Measurements from ENCODE around the gene ABCA2. TPM values are rescaled to one million over a fixed set of nuclear protein-coding genes. Genes with fewer than 3 reads are reported as not detected.

The ABCA2 gene
- total and polyA plus RNA-seq, 11 donors, result 13.1 to 44.3 (median 30.6) TPM

- H3K27me3 ChIP-seq, result peaks cover 0 to 9% (median 0%) of the 10 kb centered on the region in 9 donors
- H3K27ac ChIP-seq, result peak overlapping the region; percentile 57 to 98 (median 88)
- no peaks in the 10 kb centered on the region for H3K36me3 ChIP-seq
- TF ChIP-seq CTCF (IDR thresholded peaks at IDR 0.05), result no peak
- TF ChIP-seq POLR2A (IDR thresholded peaks at IDR 0.05), result no peak
- intact Hi-C loops (cut with DNase I), result loop anchor here in 3 of 10 donors (1.0 to 2.0 kb wide), 3 partner anchors 27 to 28 kb away; no protein-coding TSS in a partner anchor
- no peaks in the 10 kb centered on the region for H3K9me3 ChIP-seq
- ATAC-seq, result no peak
- WGBS, 4 donors, result 10 to 12% (median 12%) methylated on average over 7 to 33 of the region's 33 CpGs
- H3K4me1 ChIP-seq, result peaks cover 10 to 92% (median 63%) of the 10 kb centered on the region in 12 donors
- no peak for DNase-seq
- H3K4me3 ChIP-seq, result peak overlapping the region; percentile 37 to 73 (median 62)
These were observed 50.4 kb downstream of the ABCA2 start for GRCh38 chr9:136977649-136978072.

- Histone ChIP-seq H3K4me3 (peak within 1 kb of the TSS; percentile 37 to 73 (median 62)), H3K9me3 (no peaks in the 10 kb centered on the region), H3K36me3 (no peaks in the 10 kb centered on the region), H3K27ac (peak within 1 kb of the TSS; percentile 57 to 98 (median 88)), H3K4me1 (peaks cover 10 to 88% (median 59%) of the 10 kb centered on the region in 12 donors), H3K27me3 (peaks cover 0 to 9% (median 0%) of the 10 kb centered on the region in 9 donors)
- ATAC-seq, result peak; percentile 34 to 67 (median 53)
- DNase-seq, result peak; percentile 77 to 93 (median 86)
- TF ChIP-seq POLR2A (IDR thresholded peaks at IDR 0.05) (no peak), CTCF (IDR thresholded peaks at IDR 0.05) (no peak)
- intact Hi-C loops (cut with DNase I), result loop anchor here in 3 of 10 donors (1.0 to 2.0 kb wide), 3 partner anchors 26 to 28 kb away; no protein-coding TSS in a partner anchor
- 41 to 61% (median 55%) methylated on average over 4 to 10 of the region's 10 CpGs for WGBS, 4 donors
These were observed 50.8 kb downstream of the ABCA2 start, which contains the start of gene PTGDS for GRCh38 chr9:136977223-136977622. PTGDS (plus strand) TSS chr9:136977504; CDS start chr9:136977579, 75 bp downstream.

- H3K9me3 ChIP-seq, result no peaks in the 10 kb centered on the region
- peak in 3 of 4 donors; percentile 1 to 26 (median 4) for ATAC-seq
- H3K4me3 ChIP-seq, result peak overlapping the region in 3 of 12 donors; percentile 1 to 6 (median 6)
- peaks cover 10 to 72% (median 48%) of the 10 kb centered on the region in 12 donors for H3K4me1 ChIP-seq
- peak; percentile 74 to 86 (median 78) for DNase-seq
- no peaks in the 10 kb centered on the region for H3K36me3 ChIP-seq
- WGBS, 4 donors, result 16 to 38% (median 25%) methylated on average over 5 to 14 of the region's 14 CpGs
- H3K27me3 ChIP-seq, result peaks cover 0 to 9% (median 0%) of the 10 kb centered on the region in 9 donors
- intact Hi-C loops (cut with DNase I), result loop anchor here in 3 of 10 donors (2.0 kb wide), 2 partner anchors 23 to 25 kb away; partner anchors contain the start of gene LCN12 (in 1 of the 3)
- peak overlapping the region in 11 of 12 donors; percentile 47 to 98 (median 89) for H3K27ac ChIP-seq
- TF ChIP-seq CTCF (IDR thresholded peaks at IDR 0.05), result peak; percentile 12 to 60 (median 38)
- TF ChIP-seq POLR2A (IDR thresholded peaks at IDR 0.05), result no peak
These were observed 52.4 kb downstream of the ABCA2 start for GRCh38 chr9:136975644-136976043.

- H3K27ac ChIP-seq, result peak overlapping the region in 11 of 12 donors; percentile 47 to 98 (median 89)
- DNase-seq, result peak in 1 of 5 donors; percentile 80
- H3K4me1 ChIP-seq, result peaks cover 10 to 66% (median 44%) of the 10 kb centered on the region in 12 donors
These were observed 53.1 kb downstream of the ABCA2 start for GRCh38 chr9:136974817-136975535.

More at GRCh38 chr9:136974817-136975535, 53.1 kb downstream of the ABCA2 start:
- Histone ChIP-seq H3K9me3 (no peaks in the 10 kb centered on the region), H3K36me3 (no peaks in the 10 kb centered on the region), H3K4me3 (peak overlapping the region in 4 of 12 donors; percentile 1 to 15 (median 6)), H3K27me3 (peaks cover 0 to 9% (median 0%) of the 10 kb centered on the region in 9 donors)
- ATAC-seq, result peak in 3 of 4 donors; percentile 1 to 6 (median 4)
- WGBS, 4 donors, result 49 to 64% (median 53%) methylated on average over 7 to 15 of the region's 15 CpGs
- intact Hi-C loops (cut with DNase I), result loop anchor here in 2 of 10 donors (2.0 kb wide), 2 partner anchors 22 to 24 kb away; partner anchors contain the start of gene LCN12 (in 1 of the 2)
- no peak for TF ChIP-seq CTCF (IDR thresholded peaks at IDR 0.05)
- peak in 1 of 2 donors; percentile 69 for TF ChIP-seq POLR2A (IDR thresholded peaks at IDR 0.05)
